Endothelial cell of umbilical vein (primary cell): ENCODE results near the gene FAM187B.

Experiments
- CTCF ChIP-seq, 2 donors: IDR thresholded peaks; 1 replicate in 1 of 2; 2 replicates in 1 of 2; pipeline ENCODE4 v1.5.1; 2011; ENCODE audit warnings: low read length in 2 of 2, mild to moderate bottlenecking in 2 of 2, moderate library complexity in 2 of 2, control low read depth in 1 of 2, inconsistent platforms in 1 of 2, low read depth in 1 of 2; ENCODE audit not compliant: insufficient read depth in 1 of 2; ENCODE audit errors: extremely low read depth in 1 of 2
- EZH2 ChIP-seq: IDR thresholded peaks from 2 replicates; pipeline ENCODE4 v1.6.1; 2012; ENCODE audit warnings: borderline replicate concordance, low read depth, mild to moderate bottlenecking, moderate library complexity, low read length, inconsistent platforms; ENCODE audit not compliant: severe bottlenecking
- FOS ChIP-seq: IDR thresholded peaks from 2 replicates; pipeline ENCODE4 v1.6.1; 2011; ENCODE audit warnings: mild to moderate bottlenecking, low read length, moderate library complexity, borderline replicate concordance; ENCODE audit not compliant: insufficient read depth
- GATA2 ChIP-seq: IDR thresholded peaks from 2 replicates; pipeline ENCODE4 v1.7.0; 2011; ENCODE audit warnings: low read depth, mild to moderate bottlenecking, moderate library complexity, mixed read lengths, low read length; ENCODE audit not compliant: insufficient read length, insufficient read depth
- JUN ChIP-seq: IDR thresholded peaks from 2 replicates; pipeline ENCODE4 v1.6.1; 2011; ENCODE audit warnings: borderline replicate concordance, low read depth; ENCODE audit not compliant: insufficient read length, insufficient read depth
- MAX ChIP-seq: IDR thresholded peaks from 2 replicates; pipeline ENCODE4 v1.6.1; 2011; ENCODE audit not compliant: insufficient read depth, insufficient read length
- POLR2A ChIP-seq: IDR thresholded peaks from 2 replicates; pipeline ENCODE4 v1.6.1; 2012; ENCODE audit warnings: low read depth, mild to moderate bottlenecking, control low read depth, low read length
- POLR2AphosphoS5 ChIP-seq: IDR thresholded peaks from 2 replicates; pipeline ENCODE4 v1.6.1; 2012; ENCODE audit warnings: low read depth, mild to moderate bottlenecking, control low read depth, low read length, moderate library complexity; ENCODE audit not compliant: insufficient read depth

- no peak for TF ChIP-seq CTCF (IDR thresholded peaks at IDR 0.05; ENCODE audit: extremely low read depth in 1 of 2, insufficient read depth in 1 of 2, low read depth in 1 of 2, low read length in 2 of 2)
- TF ChIP-seq EZH2, result no peak
- TF ChIP-seq POLR2AphosphoS5, result no peak
- no peak for TF ChIP-seq JUN
- no peak for TF ChIP-seq MAX
- no peak for TF ChIP-seq POLR2A
- no peak for TF ChIP-seq GATA2
- TF ChIP-seq FOS, result no peak
These were observed 41.9 kb upstream of the FAM187B start for GRCh38 chr19:35270381-35270811.
